SU-DHL-6 (cell line): Measurements from ENCODE around the gene HSPA4.

Source experiments
- H2AFZ ChIP-seq: fragments of 200-600 bp; sonication (generic); 2 replicates; pipeline ENCODE4 v1.6.1; 2014; ENCODE audit warnings: low read depth, mild to moderate bottlenecking, moderate library complexity, mixed read lengths, antibody characterized with exemption, low read length; ENCODE audit not compliant: severe bottlenecking
- H3F3A ChIP-seq: fragments of 200-600 bp; shearing (Covaris generic); 2 replicates; pipeline ENCODE4 v1.6.0; 2016; ENCODE audit warnings: antibody characterized with exemption, mild to moderate bottlenecking; ENCODE audit not compliant: insufficient read depth
- H3K27ac ChIP-seq: fragments of 200-600 bp; sonication (generic); 2 replicates; pipeline ENCODE4 v1.5.1; 2016; ENCODE audit warnings: low read depth, mild to moderate bottlenecking, low read length, moderate library complexity, mixed read lengths
- H3K27me3 ChIP-seq: fragments of 200-600 bp; sonication (generic), shearing (Covaris generic); 2 replicates; pipeline ENCODE4 v1.6.0; 2014; ENCODE audit warnings: mild to moderate bottlenecking, low read length
- H3K36me3 ChIP-seq: fragments of 200-600 bp; sonication (generic); 2 replicates; pipeline ENCODE4 v1.6.1; 2014; ENCODE audit warnings: mild to moderate bottlenecking, low read length, mixed read lengths
- H3K4me2 ChIP-seq: fragments of 300-600, 200-600 bp; shearing (Covaris generic), sonication (generic); 2 replicates; pipeline ENCODE4 v1.6.0; 2014; ENCODE audit warnings: low read length, low read depth, mild to moderate bottlenecking; ENCODE audit not compliant: poor library complexity, severe bottlenecking
- H3K4me3 ChIP-seq: fragments of 200-600 bp; sonication (generic); 2 replicates; pipeline ENCODE4 v1.5.1; 2014; ENCODE audit warnings: antibody characterized with exemption, low read length, mild to moderate bottlenecking, mixed read lengths; ENCODE audit not compliant: insufficient read depth, poor library complexity, severe bottlenecking
- H3K79me2 ChIP-seq: fragments of 200-600 bp; sonication (generic); 2 replicates; pipeline ENCODE4 v1.6.1; 2014; ENCODE audit warnings: mild to moderate bottlenecking, low read length, moderate library complexity; ENCODE audit not compliant: insufficient read depth
- H3K9ac ChIP-seq: fragments of 200-600 bp; sonication (generic); 2 replicates; pipeline ENCODE4 v1.7.0; 2014; ENCODE audit warnings: mild to moderate bottlenecking, low read length
- H3K9me2 ChIP-seq: fragments of 200-600 bp; sonication (generic); replicated peaks from 2 replicates; pipeline ENCODE4 v1.6.1; 2014; ENCODE audit warnings: low read length; ENCODE audit not compliant: insufficient read depth
- H3K9me3 ChIP-seq: fragments of 200-600 bp; sonication (generic); 2 replicates; pipeline ENCODE4 v1.6.1; 2014; ENCODE audit warnings: low read length, mixed read lengths; ENCODE audit not compliant: insufficient read depth
- H4K20me1 ChIP-seq: fragments of 200-600 bp; sonication (generic); 2 replicates; pipeline ENCODE4 v1.6.1; 2014; ENCODE audit warnings: low read depth, mild to moderate bottlenecking, antibody characterized with exemption, low read length, moderate library complexity, mixed read lengths
- CTCF ChIP-seq: fragments of 200-600 bp; sonication (generic); IDR thresholded peaks from one replicate; pipeline ENCODE4 v1.5.1; 2017; ENCODE audit warnings: antibody characterized with exemption, mild to moderate bottlenecking, low read length, moderate library complexity; ENCODE audit not compliant: insufficient read depth, poor library complexity, severe bottlenecking
- EZH2phosphoT487 ChIP-seq: fragments of 200-600 bp; sonication (generic), shearing (Covaris generic); conservative IDR thresholded peaks from 2 replicates; pipeline ENCODE4 v1.6.1; 2018; ENCODE audit warnings: mild to moderate bottlenecking, antibody characterized with exemption, low read length, moderate library complexity, mixed read lengths

HSPA4 gene

GRCh38 chr5:133118741-133119140 is 66.9 kb downstream of the HSPA4 start:
- Histone ChIP-seq H3K36me3 (no peaks in the 10 kb centered on the region), H4K20me1 (no peaks in the 10 kb centered on the region), H3K27ac (no peak overlapping the region), H3K4me2 (no peak overlapping the region), H3F3A (no peaks in the 10 kb centered on the region), H3K4me3 (no peak overlapping the region), H3K79me2 (no peaks in the 10 kb centered on the region), H3K9me3 (no peaks in the 10 kb centered on the region), H2AFZ (no peak overlapping the region), H3K9ac (no peak overlapping the region), H3K9me2 (no peaks in the 10 kb centered on the region), H3K27me3 (no peaks in the 10 kb centered on the region)
- TF ChIP-seq EZH2phosphoT487 (no peak), CTCF (no peak)

GRCh38 chr5:133119233-133119711 is 67.5 kb downstream of the HSPA4 start:
- Histone ChIP-seq H2AFZ (no peak overlapping the region), H3K4me2 (no peak overlapping the region), H3K9ac (no peak overlapping the region), H3K27me3 (no peaks in the 10 kb centered on the region), H3K79me2 (no peaks in the 10 kb centered on the region), H3K9me2 (no peaks in the 10 kb centered on the region), H3K36me3 (no peaks in the 10 kb centered on the region), H3K9me3 (no peaks in the 10 kb centered on the region), H3F3A (no peaks in the 10 kb centered on the region), H3K4me3 (no peak overlapping the region), H4K20me1 (no peaks in the 10 kb centered on the region), H3K27ac (no peak overlapping the region)
- TF ChIP-seq EZH2phosphoT487 (no peak), CTCF (no peak)

GRCh38 chr5:133120156-133120750 is 68.4 kb downstream of the HSPA4 start:
- Histone ChIP-seq H3K27ac (no peak overlapping the region), H3K27me3 (no peaks in the 10 kb centered on the region), H4K20me1 (no peaks in the 10 kb centered on the region), H3K79me2 (no peaks in the 10 kb centered on the region), H3K9me3 (no peaks in the 10 kb centered on the region), H3K4me2 (no peak overlapping the region), H3K4me3 (no peak overlapping the region), H3K36me3 (no peaks in the 10 kb centered on the region), H3K9ac (no peak overlapping the region), H3F3A (no peaks in the 10 kb centered on the region), H2AFZ (no peak overlapping the region), H3K9me2 (no peaks in the 10 kb centered on the region)
- TF ChIP-seq CTCF, result no peak
- no peak for TF ChIP-seq EZH2phosphoT487
